Measurements from ENCODE around the gene KCNJ15.

DNA sequence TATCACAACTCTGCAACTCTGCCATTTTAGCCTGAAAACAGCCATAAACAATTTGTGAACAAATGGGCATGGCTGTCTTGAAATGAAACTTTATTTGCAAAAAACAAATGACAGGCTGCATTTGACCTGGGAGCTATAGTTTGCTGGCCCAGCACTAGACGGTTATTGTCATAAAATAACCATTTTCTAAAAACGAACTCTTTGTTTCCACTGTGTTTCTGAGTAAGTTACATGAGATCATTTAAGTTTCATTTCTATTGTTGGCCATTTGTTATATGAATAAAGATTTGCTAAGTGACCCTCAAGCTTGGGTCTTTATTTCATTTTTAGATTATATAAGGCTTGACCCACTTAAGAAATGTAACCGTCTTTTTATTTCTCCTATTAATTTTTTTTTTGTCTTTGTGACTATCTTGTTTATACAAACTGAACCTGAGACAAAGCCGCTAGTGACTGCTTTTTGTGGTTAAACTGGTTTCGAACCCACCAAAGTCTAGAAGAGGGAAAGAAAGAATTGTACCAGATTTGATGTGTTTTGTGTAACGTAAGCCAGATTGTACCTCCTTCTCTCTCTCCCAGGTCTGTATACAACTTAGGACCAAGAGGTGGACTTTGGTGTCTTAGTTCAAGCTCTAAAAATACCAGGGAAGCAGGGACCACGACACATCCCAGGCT is 12.9 kb upstream of the KCNJ15 start:
- TF ChIP-seq, protein P1, sequence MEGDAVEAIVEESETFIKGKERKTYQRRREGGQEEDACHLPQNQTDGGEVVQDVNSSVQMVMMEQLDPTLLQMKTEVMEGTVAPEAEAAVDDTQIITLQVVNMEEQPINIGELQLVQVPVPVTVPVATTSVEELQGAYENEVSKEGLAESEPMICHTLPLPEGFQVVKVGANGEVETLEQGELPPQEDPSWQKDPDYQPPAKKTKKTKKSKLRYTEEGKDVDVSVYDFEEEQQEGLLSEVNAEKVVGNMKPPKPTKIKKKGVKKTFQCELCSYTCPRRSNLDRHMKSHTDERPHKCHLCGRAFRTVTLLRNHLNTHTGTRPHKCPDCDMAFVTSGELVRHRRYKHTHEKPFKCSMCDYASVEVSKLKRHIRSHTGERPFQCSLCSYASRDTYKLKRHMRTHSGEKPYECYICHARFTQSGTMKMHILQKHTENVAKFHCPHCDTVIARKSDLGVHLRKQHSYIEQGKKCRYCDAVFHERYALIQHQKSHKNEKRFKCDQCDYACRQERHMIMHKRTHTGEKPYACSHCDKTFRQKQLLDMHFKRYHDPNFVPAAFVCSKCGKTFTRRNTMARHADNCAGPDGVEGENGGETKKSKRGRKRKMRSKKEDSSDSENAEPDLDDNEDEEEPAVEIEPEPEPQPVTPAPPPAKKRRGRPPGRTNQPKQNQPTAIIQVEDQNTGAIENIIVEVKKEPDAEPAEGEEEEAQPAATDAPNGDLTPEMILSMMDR (IDR thresholded peaks at IDR 0.05) = no peak
- TF ChIP-seq POLR2A (IDR thresholded peaks at IDR 0.05) (no peak), POLR2AphosphoS5 (IDR thresholded peaks at IDR 0.05) (no peak)
